Body of pancreas (tissue), 4 donors: ENCODE data around the gene DYSF.

ENCODE experiments used
- POLR2A ChIP-seq, 3 donors: fragments of 450-650 bp; IDR thresholded peaks; one replicate each; pipeline ENCODE4 v1.6.1; 2016; ENCODE audit warnings: antibody characterized with exemption in 3 of 3, mild to moderate bottlenecking in 2 of 3
- TF ChIP-seq, protein P1 (sequence below), 7 experiments: fragments of 450-650 bp in 4 of 7; fragments of 200-600 bp in 3 of 7; sonication (generic) in 3 of 7; IDR thresholded peaks; one replicate each; pipeline ENCODE4 v1.5.1; 2016 to 2019; ENCODE audit warnings: antibody characterized with exemption in 7 of 7

DNA sequence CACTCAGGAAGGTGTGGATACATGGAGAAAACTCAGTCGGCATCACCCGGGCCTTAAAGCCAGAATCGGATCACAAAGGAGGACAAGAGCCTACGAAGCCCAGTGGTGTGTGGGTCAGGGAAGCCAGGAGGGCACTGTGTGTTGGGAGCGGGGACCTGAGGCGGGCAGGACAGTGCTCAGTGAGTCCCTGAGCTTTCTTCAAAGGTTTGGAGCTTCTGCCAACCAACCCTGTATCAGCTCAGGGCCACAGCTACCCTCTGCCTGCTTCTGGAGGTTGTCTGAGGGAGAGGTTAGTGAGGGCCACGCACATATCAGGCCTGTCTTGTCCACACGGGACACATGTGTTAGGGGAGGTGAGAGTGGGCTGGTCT, 52.4 kb downstream of the DYSF start:
- TF ChIP-seq, protein P1, sequence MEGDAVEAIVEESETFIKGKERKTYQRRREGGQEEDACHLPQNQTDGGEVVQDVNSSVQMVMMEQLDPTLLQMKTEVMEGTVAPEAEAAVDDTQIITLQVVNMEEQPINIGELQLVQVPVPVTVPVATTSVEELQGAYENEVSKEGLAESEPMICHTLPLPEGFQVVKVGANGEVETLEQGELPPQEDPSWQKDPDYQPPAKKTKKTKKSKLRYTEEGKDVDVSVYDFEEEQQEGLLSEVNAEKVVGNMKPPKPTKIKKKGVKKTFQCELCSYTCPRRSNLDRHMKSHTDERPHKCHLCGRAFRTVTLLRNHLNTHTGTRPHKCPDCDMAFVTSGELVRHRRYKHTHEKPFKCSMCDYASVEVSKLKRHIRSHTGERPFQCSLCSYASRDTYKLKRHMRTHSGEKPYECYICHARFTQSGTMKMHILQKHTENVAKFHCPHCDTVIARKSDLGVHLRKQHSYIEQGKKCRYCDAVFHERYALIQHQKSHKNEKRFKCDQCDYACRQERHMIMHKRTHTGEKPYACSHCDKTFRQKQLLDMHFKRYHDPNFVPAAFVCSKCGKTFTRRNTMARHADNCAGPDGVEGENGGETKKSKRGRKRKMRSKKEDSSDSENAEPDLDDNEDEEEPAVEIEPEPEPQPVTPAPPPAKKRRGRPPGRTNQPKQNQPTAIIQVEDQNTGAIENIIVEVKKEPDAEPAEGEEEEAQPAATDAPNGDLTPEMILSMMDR (IDR thresholded peaks at IDR 0.05), result no peak
- no peak for TF ChIP-seq POLR2A (IDR thresholded peaks at IDR 0.05)
